KOPT-K1 (cell line): ENCODE measurements around the gene OTOS.

Experiments used
- H3K27ac ChIP-seq: fragments of 200-600 bp; sonication (generic); 2 replicates; pipeline ENCODE4 v1.5.1; 2016; ENCODE audit warnings: antibody characterized with exemption, mild to moderate bottlenecking, low read depth, low read length; ENCODE audit not compliant: poor library complexity, severe bottlenecking
- H3K36me3 ChIP-seq: fragments of 200-600 bp; sonication (generic); 2 replicates; pipeline ENCODE4 v1.5.1; 2017; ENCODE audit warnings: antibody characterized with exemption, mild to moderate bottlenecking, low read length, moderate library complexity; ENCODE audit not compliant: insufficient read depth
- H3K9me3 ChIP-seq: fragments of 200-600 bp; sonication (generic); 2 replicates; pipeline ENCODE4 v1.5.1; 2017; ENCODE audit warnings: antibody characterized with exemption, low read length, mild to moderate bottlenecking; ENCODE audit not compliant: insufficient read depth, poor library complexity, severe bottlenecking

OTOS gene

GRCh38 chr2:240162939-240163714, 22.7 kb upstream of the OTOS start:
- Histone ChIP-seq H3K36me3 (no peaks in the 10 kb centered on the region), H3K9me3 (no peaks in the 10 kb centered on the region), H3K27ac (no peak overlapping the region)

- Histone ChIP-seq H3K9me3 (no peaks in the 10 kb centered on the region), H3K36me3 (no peaks in the 10 kb centered on the region), H3K27ac (no peak overlapping the region)
Observed at GRCh38 chr2:240162531-240162930, 22.1 kb upstream of the OTOS start.

GRCh38 chr2:240162032-240162431, 21.6 kb upstream of the OTOS start:
- Histone ChIP-seq H3K9me3 (no peaks in the 10 kb centered on the region), H3K36me3 (no peaks in the 10 kb centered on the region), H3K27ac (no peak overlapping the region)

GRCh38 chr2:240161087-240161750, 20.8 kb upstream of the OTOS start:
- H3K36me3 ChIP-seq, result no peaks in the 10 kb centered on the region
- no peaks in the 10 kb centered on the region for H3K9me3 ChIP-seq
- no peak overlapping the region for H3K27ac ChIP-seq

- H3K9me3 ChIP-seq, result no peaks in the 10 kb centered on the region
- no peaks in the 10 kb centered on the region for H3K36me3 ChIP-seq
- H3K27ac ChIP-seq, result no peak overlapping the region
Observed at GRCh38 chr2:240160291-240161086, 20.0 kb upstream of the OTOS start.

GRCh38 chr2:240159251-240159839, 18.9 kb upstream of the OTOS start:
- Histone ChIP-seq H3K36me3 (no peaks in the 10 kb centered on the region), H3K9me3 (no peaks in the 10 kb centered on the region), H3K27ac (no peak overlapping the region)

- H3K27ac ChIP-seq, result no peak overlapping the region
- H3K36me3 ChIP-seq, result no peaks in the 10 kb centered on the region
- H3K9me3 ChIP-seq, result peaks cover 9% of the 10 kb centered on the region
Observed at GRCh38 chr2:240157147-240157470, 16.7 kb upstream of the OTOS start.

- Histone ChIP-seq H3K27ac (no peak overlapping the region), H3K9me3 (peaks cover 9% of the 10 kb centered on the region), H3K36me3 (no peaks in the 10 kb centered on the region)
Observed at GRCh38 chr2:240156435-240157146, 16.1 kb upstream of the OTOS start.

GRCh38 chr2:240155745-240156390, 15.4 kb upstream of the OTOS start:
- H3K36me3 ChIP-seq, result no peaks in the 10 kb centered on the region
- peaks cover 9% of the 10 kb centered on the region for H3K9me3 ChIP-seq
- no peak overlapping the region for H3K27ac ChIP-seq

- Histone ChIP-seq H3K36me3 (no peaks in the 10 kb centered on the region), H3K27ac (no peak overlapping the region), H3K9me3 (peaks cover 9% of the 10 kb centered on the region)
Observed at GRCh38 chr2:240155048-240155744, 14.7 kb upstream of the OTOS start.

- Histone ChIP-seq H3K9me3 (peaks cover 9% of the 10 kb centered on the region), H3K36me3 (no peaks in the 10 kb centered on the region), H3K27ac (no peak overlapping the region)
Observed at GRCh38 chr2:240154606-240155005, 14.1 kb upstream of the OTOS start.

- peaks cover 9% of the 10 kb centered on the region for H3K9me3 ChIP-seq
- no peaks in the 10 kb centered on the region for H3K36me3 ChIP-seq
- H3K27ac ChIP-seq, result no peak overlapping the region
Observed at GRCh38 chr2:240153418-240153817, 13.0 kb upstream of the OTOS start.

- Histone ChIP-seq H3K36me3 (no peaks in the 10 kb centered on the region), H3K9me3 (peaks cover 9% of the 10 kb centered on the region), H3K27ac (no peak overlapping the region)
Observed at GRCh38 chr2:240151477-240152031, 11.1 kb upstream of the OTOS start.
